CD8-positive, alpha-beta memory T cell (primary cell): ENCODE measurements around the gene EPHB1. TPM values are rescaled to one million over a fixed set of nuclear protein-coding genes. Genes with fewer than 3 reads are reported as not detected.

Source experiments
- CTCF ChIA-PET: fragments of 350-600 bp; sonication (Branson Sonifier 250); formaldehyde crosslinking; loops from one replicate; lab custom pipeline; 2021; ENCODE audit warnings: antibody characterized with exemption; lab: Charles Lee
- POLR2A ChIA-PET: fragments of 350-600 bp; sonication (Branson Sonifier 250); formaldehyde crosslinking; loops from one replicate; lab custom pipeline; 2021; ENCODE audit warnings: antibody characterized with exemption; lab: Charles Lee
- DNase-seq, 5 donors: peaks; one replicate each; pipeline versions ENCODE4 v3.0.0 to v3.0.0-alpha.2; 2020 to 2022; ENCODE audit warnings: mixed read lengths in 1 of 5
- H3K27ac ChIP-seq: one replicate; pipeline ENCODE4 v1.7.0; 2013; ENCODE audit warnings: low read depth, mild to moderate bottlenecking, low read length, moderate library complexity
- H3K27me3 ChIP-seq: 2 replicates; pipeline ENCODE4 v1.7.0; 2013; ENCODE audit warnings: low read length, mild to moderate bottlenecking; ENCODE audit not compliant: insufficient read depth, poor library complexity, severe bottlenecking
- H3K36me3 ChIP-seq: 2 replicates; pipeline ENCODE4 v1.7.0; 2013; ENCODE audit warnings: mild to moderate bottlenecking, low read length, moderate library complexity; ENCODE audit not compliant: insufficient read depth
- H3K4me1 ChIP-seq: 2 replicates; pipeline ENCODE4 v1.7.0; 2013; ENCODE audit warnings: mild to moderate bottlenecking, low read length, moderate library complexity; ENCODE audit not compliant: insufficient read depth
- H3K4me3 ChIP-seq: 2 replicates; pipeline ENCODE4 v1.7.0; 2013; ENCODE audit warnings: mild to moderate bottlenecking, low read length
- H3K9me3 ChIP-seq: 2 replicates; pipeline ENCODE4 v1.7.0; 2013; ENCODE audit warnings: mild to moderate bottlenecking, low read length
- H3K27ac Mint-ChIP-seq, 8 donors: one replicate each; pipeline ENCODE4 v1.8.0; 2020 to 2021; ENCODE audit warnings: mixed read lengths in 8 of 8, mild to moderate bottlenecking in 6 of 8, inconsistent platforms in 3 of 8, moderate library complexity in 3 of 8
- H3K27me3 Mint-ChIP-seq, 2 donors: one replicate each; pipeline ENCODE4 v1.8.0; 2020 to 2021; ENCODE audit warnings: mixed read lengths in 2 of 2, mild to moderate bottlenecking in 1 of 2, moderate library complexity in 1 of 2
- H3K36me3 Mint-ChIP-seq, 3 donors: one replicate each; pipeline ENCODE4 v1.8.0; 2020 to 2021; ENCODE audit warnings: mixed read lengths in 3 of 3, inconsistent platforms in 1 of 3, mild to moderate bottlenecking in 1 of 3
- H3K4me1 Mint-ChIP-seq, 3 donors: one replicate each; pipeline ENCODE4 v1.8.0; 2020 to 2021; ENCODE audit warnings: mixed read lengths in 3 of 3, inconsistent platforms in 1 of 3, mild to moderate bottlenecking in 1 of 3
- H3K4me3 Mint-ChIP-seq, 7 donors: one replicate each; pipeline ENCODE4 v1.8.0; 2020 to 2021; ENCODE audit warnings: mixed read lengths in 7 of 7, mild to moderate bottlenecking in 6 of 7, moderate library complexity in 4 of 7, inconsistent platforms in 2 of 7
- H3K9me3 Mint-ChIP-seq, 5 donors: one replicate each; pipeline ENCODE4 v1.8.0; 2020 to 2022; ENCODE audit warnings: mixed read lengths in 5 of 5, mild to moderate bottlenecking in 3 of 5, moderate library complexity in 2 of 5, inconsistent platforms in 1 of 5
- polyA plus RNA-seq: library from polyadenylated mRNA; unstranded; fragments of 300-500 nt; fragmentation: Illumina TruSeq; gene quantifications from one replicate; pipeline ENCODE4 v1.2.3, GENCODE V29; 2021
- total RNA-seq, 2 experiments: library from RNA; stranded (reverse); gene quantifications; one replicate each; pipeline ENCODE4 v1.2.3, GENCODE V29; 2021

The EPHB1 gene
- total and polyA plus RNA-seq, 3 experiments from 2014 or later = 0.10 TPM; not detected in 2

- Mint-ChIP-seq H3K27me3 (peaks cover 0 to 3% of the 10 kb centered on the region in 2 donors), H3K9me3 (peaks cover 0 to 2% (median 0%) of the 10 kb centered on the region in 5 donors), H3K4me1 (no peaks in the 10 kb centered on the region), H3K4me3 (no peak overlapping the region), H3K36me3 (no peaks in the 10 kb centered on the region), H3K27ac (no peak overlapping the region)
- Histone ChIP-seq H3K27ac (no peak overlapping the region), H3K36me3 (no peaks in the 10 kb centered on the region), H3K27me3 (no peaks in the 10 kb centered on the region), H3K9me3 (no peaks in the 10 kb centered on the region), H3K4me3 (no peak overlapping the region), H3K4me1 (no peaks in the 10 kb centered on the region)
- DNase-seq = no peak
- CTCF ChIA-PET = no interaction called here
- POLR2A ChIA-PET = no interaction called here
These were observed 143.0 kb downstream of the EPHB1 start for GRCh38 chr3:134938029-134938525.

- ChIA-PET CTCF (no interaction called here), POLR2A (no interaction called here)
- no peak overlapping the region for H3K27ac Mint-ChIP-seq
- no peaks in the 10 kb centered on the region for H3K4me1 Mint-ChIP-seq
- no peak overlapping the region for H3K27ac ChIP-seq
- no peaks in the 10 kb centered on the region for H3K4me1 ChIP-seq
- H3K36me3 ChIP-seq = no peaks in the 10 kb centered on the region
- no peak for DNase-seq
- H3K4me3 ChIP-seq = no peak overlapping the region
- no peaks in the 10 kb centered on the region for H3K36me3 Mint-ChIP-seq
- no peaks in the 10 kb centered on the region for H3K9me3 ChIP-seq
- H3K27me3 Mint-ChIP-seq = peaks cover 0 to 3% of the 10 kb centered on the region in 2 donors
- H3K4me3 Mint-ChIP-seq = no peak overlapping the region
- peaks cover 0 to 2% (median 0%) of the 10 kb centered on the region in 5 donors for H3K9me3 Mint-ChIP-seq
- H3K27me3 ChIP-seq = no peaks in the 10 kb centered on the region
These were observed 144.9 kb downstream of the EPHB1 start for GRCh38 chr3:134939978-134940377.

- Histone ChIP-seq H3K4me1 (no peaks in the 10 kb centered on the region), H3K36me3 (no peaks in the 10 kb centered on the region), H3K27ac (no peak overlapping the region), H3K4me3 (no peak overlapping the region), H3K27me3 (no peaks in the 10 kb centered on the region), H3K9me3 (no peaks in the 10 kb centered on the region)
- Mint-ChIP-seq H3K9me3 (peaks cover 0 to 2% (median 0%) of the 10 kb centered on the region in 5 donors), H3K27me3 (peaks cover 0 to under 1% of the 10 kb centered on the region in 2 donors), H3K4me1 (no peaks in the 10 kb centered on the region), H3K4me3 (no peak overlapping the region), H3K27ac (no peak overlapping the region), H3K36me3 (no peaks in the 10 kb centered on the region)
- CTCF ChIA-PET = no interaction called here
- POLR2A ChIA-PET = no interaction called here
- no peak for DNase-seq
These were observed 146.8 kb downstream of the EPHB1 start for GRCh38 chr3:134941820-134942219.

GRCh38 chr3:134944429-134944828 lies 149.4 kb downstream of the EPHB1 start:
- CTCF ChIA-PET = interaction anchor here (0.8 kb wide), 1 partner anchor 9 kb away, joined by 3 read pairs; no protein-coding TSS in a partner anchor

GRCh38 chr3:134949150-134949549 lies 154.1 kb downstream of the EPHB1 start:
- Mint-ChIP-seq H3K27me3 (peaks cover 0 to 3% of the 10 kb centered on the region in 2 donors), H3K36me3 (no peaks in the 10 kb centered on the region), H3K4me3 (no peak overlapping the region), H3K9me3 (no peaks in the 10 kb centered on the region), H3K27ac (no peak overlapping the region), H3K4me1 (no peaks in the 10 kb centered on the region)
- no peaks in the 10 kb centered on the region for H3K4me1 ChIP-seq
- H3K4me3 ChIP-seq = no peak overlapping the region
- no peaks in the 10 kb centered on the region for H3K36me3 ChIP-seq
- POLR2A ChIA-PET = no interaction called here
- CTCF ChIA-PET = no interaction called here
- no peaks in the 10 kb centered on the region for H3K9me3 ChIP-seq
- H3K27ac ChIP-seq = no peak overlapping the region
- H3K27me3 ChIP-seq = no peaks in the 10 kb centered on the region
- no peak for DNase-seq

More at GRCh38 chr3:134944429-134944828, 149.4 kb downstream of the EPHB1 start:
- Mint-ChIP-seq H3K27ac (no peak overlapping the region), H3K4me1 (no peaks in the 10 kb centered on the region), H3K4me3 (no peak overlapping the region), H3K27me3 (no peaks in the 10 kb centered on the region), H3K36me3 (no peaks in the 10 kb centered on the region), H3K9me3 (peaks cover 0 to 2% (median 0%) of the 10 kb centered on the region in 5 donors)
- Histone ChIP-seq H3K36me3 (no peaks in the 10 kb centered on the region), H3K4me3 (no peak overlapping the region), H3K27ac (no peak overlapping the region), H3K9me3 (no peaks in the 10 kb centered on the region), H3K27me3 (no peaks in the 10 kb centered on the region), H3K4me1 (no peaks in the 10 kb centered on the region)
- POLR2A ChIA-PET = no interaction called here
- DNase-seq = no peak

- H3K9me3 ChIP-seq = no peaks in the 10 kb centered on the region
- no peaks in the 10 kb centered on the region for H3K36me3 Mint-ChIP-seq
- H3K4me1 Mint-ChIP-seq = no peaks in the 10 kb centered on the region
- DNase-seq = no peak
- no peaks in the 10 kb centered on the region for H3K4me1 ChIP-seq
- POLR2A ChIA-PET = no interaction called here
- no peak overlapping the region for H3K4me3 Mint-ChIP-seq
- peaks cover 0 to 2% (median 0%) of the 10 kb centered on the region in 5 donors for H3K9me3 Mint-ChIP-seq
- peaks cover 0 to 5% of the 10 kb centered on the region in 2 donors for H3K27me3 Mint-ChIP-seq
- H3K36me3 ChIP-seq = no peaks in the 10 kb centered on the region
- no peak overlapping the region for H3K27ac ChIP-seq
- CTCF ChIA-PET = no interaction called here
- H3K27ac Mint-ChIP-seq = no peak overlapping the region
- no peaks in the 10 kb centered on the region for H3K27me3 ChIP-seq
- H3K4me3 ChIP-seq = no peak overlapping the region
These were observed 157.3 kb downstream of the EPHB1 start for GRCh38 chr3:134952371-134952770.

- CTCF ChIA-PET = no interaction called here
- Mint-ChIP-seq H3K36me3 (no peaks in the 10 kb centered on the region), H3K27me3 (peaks cover 0 to 3% of the 10 kb centered on the region in 2 donors)
These were observed 160.8 kb downstream of the EPHB1 start for GRCh38 chr3:134955874-134956273.

GRCh38 chr3:134956395-134956794 lies 161.3 kb downstream of the EPHB1 start:
- Histone ChIP-seq H3K27me3 (no peaks in the 10 kb centered on the region), H3K4me1 (no peaks in the 10 kb centered on the region), H3K4me3 (no peak overlapping the region), H3K36me3 (no peaks in the 10 kb centered on the region), H3K9me3 (no peaks in the 10 kb centered on the region), H3K27ac (no peak overlapping the region)
- Mint-ChIP-seq H3K9me3 (peaks cover 0 to 2% (median 0%) of the 10 kb centered on the region in 5 donors), H3K4me1 (no peaks in the 10 kb centered on the region), H3K27ac (no peak overlapping the region), H3K27me3 (peaks cover 0 to 3% of the 10 kb centered on the region in 2 donors), H3K4me3 (no peak overlapping the region), H3K36me3 (no peaks in the 10 kb centered on the region)
- ChIA-PET CTCF (no interaction called here), POLR2A (no interaction called here)
- DNase-seq = no peak

More at GRCh38 chr3:134955874-134956273, 160.8 kb downstream of the EPHB1 start:
- Histone ChIP-seq H3K4me1 (no peaks in the 10 kb centered on the region), H3K36me3 (no peaks in the 10 kb centered on the region), H3K9me3 (no peaks in the 10 kb centered on the region), H3K27ac (no peak overlapping the region), H3K27me3 (no peaks in the 10 kb centered on the region), H3K4me3 (no peak overlapping the region)
- POLR2A ChIA-PET = no interaction called here
- no peaks in the 10 kb centered on the region for H3K4me1 Mint-ChIP-seq
- H3K4me3 Mint-ChIP-seq = no peak overlapping the region
- H3K9me3 Mint-ChIP-seq = peaks cover 0 to 2% (median 0%) of the 10 kb centered on the region in 5 donors
- no peak overlapping the region for H3K27ac Mint-ChIP-seq
- no peak for DNase-seq
